ENCODE results near the gene CAPZB. TPM values are rescaled to one million over a fixed set of nuclear protein-coding genes. Genes with fewer than 3 reads are reported as not detected.

Gene CAPZB
- total RNA-seq, 1 experiment from 2014 or later = 491 TPM

- Histone ChIP-seq H3K36me3 (ENCODE audit: control insufficient read depth, insufficient read depth, low read length) (peaks cover 9% of the 10 kb centered on the region), H3K4me3 (ENCODE audit: low read depth in 2 of 2, low read length in 2 of 2) (no peak overlapping the region), H3K27me3 (ENCODE audit: control insufficient read depth, insufficient read depth, low read length) (no peaks in the 10 kb centered on the region), H3K4me1 (ENCODE audit: control insufficient read depth, insufficient read depth, low read length) (peaks cover 5% of the 10 kb centered on the region), H3K27ac (ENCODE audit: low read length) (no peak overlapping the region), H3K9me3 (ENCODE audit: control insufficient read depth, insufficient read depth, low read depth, low read length) (no peaks in the 10 kb centered on the region)
- POLR2A ChIA-PET = no interaction called here
- CTCF ChIA-PET = no interaction called here
- no TSS peak for BruUV-seq (replicated peaks)
- DNase-seq (ENCODE audit: low read depth, low spot score) = no peak
- in situ Hi-C loops (cut with HindIII; ENCODE audit: low pct_unique_long_range_greater_than_20kb, low sequenced_read_pairs) (no loop called here), intact Hi-C loops (cut with micrococcal nuclease; ENCODE audit: unreplicated experiment) (no loop called here)
- ATAC-seq = no peak
- no peak for TF ChIP-seq TCF7L2 (IDR thresholded peaks at IDR 0.05; ENCODE audit: low read depth, low read length)
Observed at GRCh38 chr1:19385221-19385620, 100.1 kb downstream of the CAPZB start.

- peaks cover 5% of the 10 kb centered on the region for H3K4me1 ChIP-seq (ENCODE audit: control insufficient read depth, insufficient read depth, low read length)
- H3K4me3 ChIP-seq (ENCODE audit: low read depth in 2 of 2, low read length in 2 of 2) = no peak overlapping the region
- H3K36me3 ChIP-seq (ENCODE audit: control insufficient read depth, insufficient read depth, low read length) = peaks cover 9% of the 10 kb centered on the region
- DNase-seq (ENCODE audit: low read depth, low spot score) (no peak), ATAC-seq (no peak)
- POLR2A ChIA-PET = interaction anchor here (0.6 kb wide), 1 partner anchor 63 kb away, joined by 3 read pairs; no protein-coding TSS in a partner anchor
- BruUV-seq (replicated peaks) = no TSS peak
- H3K9me3 ChIP-seq (ENCODE audit: control insufficient read depth, insufficient read depth, low read depth, low read length) = no peaks in the 10 kb centered on the region
- in situ Hi-C loops (cut with HindIII; ENCODE audit: low pct_unique_long_range_greater_than_20kb, low sequenced_read_pairs) = no loop called here
- no peaks in the 10 kb centered on the region for H3K27me3 ChIP-seq (ENCODE audit: control insufficient read depth, insufficient read depth, low read length)
- TF ChIP-seq TCF7L2 (IDR thresholded peaks at IDR 0.05; ENCODE audit: low read depth, low read length) (no peak), SIN3A (IDR thresholded peaks at IDR 0.05; ENCODE audit: borderline replicate concordance, insufficient read depth, low read depth, low read length) (no peak), REST (IDR thresholded peaks at IDR 0.05; ENCODE audit: insufficient read depth in 1 of 2, low read depth in 2 of 2, low read length in 1 of 2) (no peak)
- CTCF ChIA-PET = no interaction called here
- 0 out of 2 replicates have a peak overlapping the region, but pooled peaks have one; percentile 10 for H3K27ac ChIP-seq (ENCODE audit: low read length)
- intact Hi-C loops (cut with micrococcal nuclease; ENCODE audit: unreplicated experiment) = no loop called here
Observed at GRCh38 chr1:19384772-19385187, 100.6 kb downstream of the CAPZB start.

GRCh38 chr1:19384113-19384512 is 101.2 kb downstream of the CAPZB start:
- no TSS peak for BruUV-seq (replicated peaks)
- H3K4me1 ChIP-seq (ENCODE audit: control insufficient read depth, insufficient read depth, low read length) = peaks cover 5% of the 10 kb centered on the region
- CTCF ChIA-PET = no interaction called here
- no peak for DNase-seq (ENCODE audit: low read depth, low spot score)
- peaks cover 13% of the 10 kb centered on the region for H3K36me3 ChIP-seq (ENCODE audit: control insufficient read depth, insufficient read depth, low read length)
- H3K9me3 ChIP-seq (ENCODE audit: control insufficient read depth, insufficient read depth, low read depth, low read length) = no peaks in the 10 kb centered on the region
- H3K4me3 ChIP-seq (ENCODE audit: low read depth in 2 of 2, low read length in 2 of 2) = no peak overlapping the region
- intact Hi-C loops (cut with micrococcal nuclease; ENCODE audit: unreplicated experiment) (no loop called here), in situ Hi-C loops (cut with HindIII; ENCODE audit: low pct_unique_long_range_greater_than_20kb, low sequenced_read_pairs) (no loop called here)
- POLR2A ChIA-PET = interaction anchor here (0.6 kb wide), 1 partner anchor 64 kb away, joined by 3 read pairs; no protein-coding TSS in a partner anchor
- no peak for TF ChIP-seq TCF7L2 (IDR thresholded peaks at IDR 0.05; ENCODE audit: low read depth, low read length)
- TF ChIP-seq CTCF (IDR thresholded peaks at IDR 0.05) = no peak
- no peak for TF ChIP-seq SIN3A (IDR thresholded peaks at IDR 0.05; ENCODE audit: borderline replicate concordance, insufficient read depth, low read depth, low read length)
- TF ChIP-seq REST (IDR thresholded peaks at IDR 0.05; ENCODE audit: insufficient read depth in 1 of 2, low read depth in 2 of 2, low read length in 1 of 2) = no peak
- no peak for TF ChIP-seq POLR2AphosphoS5 (IDR thresholded peaks at IDR 0.05; ENCODE audit: low read depth, low read length)
- ATAC-seq = no peak
- no peaks in the 10 kb centered on the region for H3K27me3 ChIP-seq (ENCODE audit: control insufficient read depth, insufficient read depth, low read length)
- no peak overlapping the region for H3K27ac ChIP-seq (ENCODE audit: low read length)
